Measurements from ENCODE around the gene CEPT1.
A peak's percentile ranks its signal among the peaks of the same experiment; 100 is the strongest.

The CEPT1 gene

DNA sequence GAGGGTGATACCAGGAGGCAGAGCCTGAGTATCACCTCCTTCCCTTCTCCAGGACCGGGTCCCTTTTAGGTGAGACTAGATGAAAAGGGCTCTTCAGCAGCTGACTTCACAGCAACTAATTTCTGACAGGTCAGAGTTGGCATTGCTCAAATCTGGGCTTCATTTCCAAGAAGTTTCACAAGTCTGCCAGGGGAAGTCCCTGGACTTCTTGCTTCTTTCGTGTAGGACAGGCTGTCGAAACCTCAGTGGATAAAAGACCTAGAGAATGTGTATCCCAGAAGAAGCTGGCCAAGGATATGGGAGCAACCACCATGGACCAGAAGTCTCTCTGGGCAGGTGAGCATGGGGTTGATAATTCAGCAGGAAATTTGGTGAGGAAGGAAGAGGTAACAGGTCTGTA is 87.4 kb downstream of the CEPT1 start, which contains the start of gene CHI3L2:
TSS of gene CHI3L2 (plus strand) at position 280 of the 400 bp plus-strand sequence. CDS start at position 297, 17 bp downstream.
- no peak for DNase-seq

DNA sequence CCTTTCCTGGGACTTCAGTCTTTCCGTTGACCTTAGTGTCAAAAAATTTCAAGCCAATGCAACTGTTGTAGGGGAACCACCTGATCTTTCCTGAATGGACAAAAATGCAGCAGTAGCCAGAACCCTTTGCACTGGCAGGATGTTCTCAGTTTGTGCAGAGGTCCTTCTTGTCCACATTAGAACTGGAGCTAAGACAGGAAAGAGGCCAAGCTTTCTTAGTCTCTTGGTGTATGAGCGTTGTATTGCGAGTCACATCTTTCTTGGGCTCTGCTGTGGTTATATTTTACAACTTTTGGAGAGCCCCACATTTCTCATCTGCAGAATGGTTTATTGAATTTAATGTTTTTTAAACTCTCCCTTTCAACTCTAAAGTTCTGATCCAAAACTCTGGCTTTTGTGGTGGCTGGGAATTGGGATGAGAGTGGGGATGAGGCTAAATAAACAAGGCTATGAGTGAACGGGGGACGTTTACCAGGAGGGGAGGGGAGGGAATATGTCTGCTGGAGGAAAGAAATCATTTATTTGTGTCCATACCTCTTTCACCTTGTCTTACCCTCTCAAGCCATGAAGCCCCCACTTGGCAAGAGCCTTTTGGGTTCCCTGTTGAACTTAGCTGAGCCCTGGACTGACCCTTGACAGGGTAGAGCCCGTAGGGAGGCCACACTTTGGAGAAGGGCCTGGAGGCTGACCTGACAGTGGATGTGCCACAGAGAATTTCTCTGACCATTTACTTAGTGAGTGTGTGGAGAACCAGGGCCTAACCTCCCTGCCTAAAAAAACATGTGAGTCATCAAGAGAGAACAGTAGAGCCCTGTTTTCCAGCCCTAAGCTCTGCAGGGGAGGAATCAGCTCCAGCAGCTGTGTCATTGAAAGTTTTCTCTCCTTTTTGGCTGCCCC is 88.1 kb downstream of the CEPT1 start:
- DNase-seq, result peak in 14 of 51 donors; percentile 9 to 57 (median 24)

DNA sequence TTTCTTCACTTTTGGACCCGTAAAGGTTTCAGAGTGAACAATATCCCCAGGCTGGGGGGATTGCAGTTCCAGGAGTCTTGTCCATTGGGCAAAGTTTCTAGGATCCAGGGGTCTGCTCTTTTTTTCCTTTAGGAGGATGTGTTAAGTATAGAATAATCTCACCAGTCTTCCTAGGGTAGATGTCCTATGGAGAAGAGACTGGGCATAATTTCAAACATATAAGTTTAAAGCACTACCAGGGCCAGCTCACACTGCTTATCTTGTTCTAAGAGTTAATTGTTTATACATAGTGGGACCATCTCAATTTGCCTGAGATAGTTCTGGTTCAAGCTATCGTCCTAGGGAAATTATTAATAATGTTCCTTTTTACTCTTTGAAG is 88.7 kb downstream of the CEPT1 start:
- DNase-seq, result no peak

DNA sequence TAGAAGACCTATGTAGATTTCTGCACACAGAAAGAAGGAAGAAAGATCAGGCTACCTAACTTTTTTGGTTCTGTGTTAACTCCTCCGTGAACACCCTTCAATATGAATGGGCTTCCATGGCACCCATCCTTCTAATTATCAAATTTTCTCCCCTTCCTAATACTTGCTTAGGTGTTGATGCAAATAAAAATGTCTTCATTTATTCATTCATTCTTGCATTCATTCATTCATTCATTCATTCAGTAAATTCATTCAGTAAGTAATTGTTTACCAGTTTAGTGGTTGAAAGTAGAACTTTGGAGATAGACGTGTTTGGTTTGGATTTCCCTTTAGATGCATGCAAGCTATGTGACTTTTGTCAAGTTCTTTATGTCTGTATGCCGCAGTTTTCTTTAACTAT is 92.1 kb downstream of the CEPT1 start:
- no peak for DNase-seq

DNA sequence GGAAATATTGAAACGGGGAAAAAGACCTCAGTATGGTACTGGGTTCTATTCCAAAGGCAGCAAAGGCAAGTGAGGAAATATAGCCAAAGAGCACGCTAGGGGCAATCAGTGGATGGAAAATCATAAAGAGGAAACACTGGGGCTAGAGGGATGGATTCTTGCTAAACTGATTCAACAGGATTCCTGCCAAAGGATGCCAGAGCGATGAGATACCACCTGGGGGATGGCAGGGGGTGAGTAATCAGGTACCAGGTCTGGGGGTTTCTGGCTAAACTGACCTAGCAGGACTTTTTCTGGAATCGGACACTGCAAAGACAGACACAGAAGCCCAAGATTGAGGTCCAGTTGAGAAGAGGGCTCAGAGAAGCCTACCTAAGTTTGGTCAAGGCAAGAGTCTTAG is 94.2 kb downstream of the CEPT1 start:
- DNase-seq, result no peak

All from hypothalamus (tissue), 51 donors.